DMS53 (cell line): ENCODE measurements around the gene PCDHA8.
"Not testable (repeated sequence)": the region's sequence is repeated elsewhere in the genome, so short reads cannot be mapped to it uniquely, and the experiment has no call there.

Source experiments
- DNase-seq: peaks from one replicate; lab custom pipeline; 2025; lab: John Stamatoyannopoulos, UW

PCDHA8 gene

GRCh38 chr5:140875085-140876065, 34.4 kb downstream of the PCDHA8 start, which contains the start of gene PCDHA12:
Gene PCDHA12, plus strand, starts transcription at chr5:140875308. Its CDS starts 165 bp downstream, at chr5:140875473.
- peak; percentile 76 for DNase-seq

GRCh38 chr5:140876541-140877261, 35.7 kb downstream of the PCDHA8 start:
- DNase-seq, result not testable (repeated sequence)

- DNase-seq, result no peak
These were observed 36.2 kb downstream of the PCDHA8 start for GRCh38 chr5:140877262-140877581.

GRCh38 chr5:140881889-140882590, 41.1 kb downstream of the PCDHA8 start, which contains the start of gene PCDHA13:
Gene PCDHA13, plus strand, starts transcription at chr5:140882124. Its CDS starts 145 bp downstream, at chr5:140882269.
- peak; percentile 90 for DNase-seq

DNA sequence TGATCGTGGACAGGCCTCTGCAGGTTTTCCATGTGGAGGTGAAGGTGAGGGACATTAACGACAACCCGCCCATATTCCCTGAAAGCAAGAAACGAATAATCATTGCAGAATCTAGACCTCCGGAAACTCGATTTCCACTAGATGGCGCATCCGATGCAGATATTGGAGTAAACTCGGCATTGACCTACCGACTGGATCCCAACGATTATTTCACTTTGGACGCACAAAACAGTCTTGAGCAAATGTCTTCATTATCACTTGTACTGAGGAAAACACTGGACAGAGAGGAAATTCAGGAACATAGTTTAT, 41.6 kb downstream of the PCDHA8 start:
- DNase-seq, result peak; percentile 89

- DNase-seq, result no peak
These were observed 42.4 kb downstream of the PCDHA8 start for GRCh38 chr5:140883373-140883772.

- DNase-seq, result no peak
These were observed 43.1 kb downstream of the PCDHA8 start for GRCh38 chr5:140883927-140884697.
